ENCODE measurements around the gene NKX6-2.

The NKX6-2 gene

DNA sequence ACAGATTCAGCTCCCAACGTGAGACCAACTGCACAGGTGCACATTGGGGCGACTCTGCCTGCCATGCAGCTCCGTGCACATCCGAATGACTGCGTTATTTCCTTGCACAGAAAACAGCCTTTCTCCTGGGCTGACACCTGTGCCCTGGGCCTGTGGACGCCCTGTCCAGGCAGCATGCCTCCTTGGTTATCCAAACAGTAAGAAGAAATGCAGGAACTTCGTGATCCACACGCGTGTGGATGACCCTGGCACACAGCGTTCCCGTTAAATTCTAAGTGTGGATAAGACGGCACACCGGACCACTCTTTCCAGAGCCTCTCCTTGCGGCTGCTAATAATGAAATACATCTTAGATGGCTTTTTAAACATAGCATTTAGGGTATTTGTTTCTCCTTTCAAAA, 39.6 kb downstream of the NKX6-2 start:
- TF ChIP-seq, protein P1, sequence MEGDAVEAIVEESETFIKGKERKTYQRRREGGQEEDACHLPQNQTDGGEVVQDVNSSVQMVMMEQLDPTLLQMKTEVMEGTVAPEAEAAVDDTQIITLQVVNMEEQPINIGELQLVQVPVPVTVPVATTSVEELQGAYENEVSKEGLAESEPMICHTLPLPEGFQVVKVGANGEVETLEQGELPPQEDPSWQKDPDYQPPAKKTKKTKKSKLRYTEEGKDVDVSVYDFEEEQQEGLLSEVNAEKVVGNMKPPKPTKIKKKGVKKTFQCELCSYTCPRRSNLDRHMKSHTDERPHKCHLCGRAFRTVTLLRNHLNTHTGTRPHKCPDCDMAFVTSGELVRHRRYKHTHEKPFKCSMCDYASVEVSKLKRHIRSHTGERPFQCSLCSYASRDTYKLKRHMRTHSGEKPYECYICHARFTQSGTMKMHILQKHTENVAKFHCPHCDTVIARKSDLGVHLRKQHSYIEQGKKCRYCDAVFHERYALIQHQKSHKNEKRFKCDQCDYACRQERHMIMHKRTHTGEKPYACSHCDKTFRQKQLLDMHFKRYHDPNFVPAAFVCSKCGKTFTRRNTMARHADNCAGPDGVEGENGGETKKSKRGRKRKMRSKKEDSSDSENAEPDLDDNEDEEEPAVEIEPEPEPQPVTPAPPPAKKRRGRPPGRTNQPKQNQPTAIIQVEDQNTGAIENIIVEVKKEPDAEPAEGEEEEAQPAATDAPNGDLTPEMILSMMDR (IDR thresholded peaks at IDR 0.05; ENCODE audit: low read depth, low read length, poor library complexity, severe bottlenecking): no peak
- TF ChIP-seq EZH2phosphoT487 (IDR thresholded peaks at IDR 0.05; ENCODE audit: borderline replicate concordance, low read length): no peak
- Histone ChIP-seq H3K9me2 (replicated peaks; ENCODE audit: control insufficient read depth, low read length) (no peaks in the 10 kb centered on the region), H3K4me2 (ENCODE audit: low read length) (no peak overlapping the region), H3K4me1 (ENCODE audit: control insufficient read depth, low read length) (no peaks in the 10 kb centered on the region), H3F3A (ENCODE audit: control insufficient read depth, insufficient read depth) (no peaks in the 10 kb centered on the region), H3K4me3 (ENCODE audit: low read length) (no peak overlapping the region), H3K9me3 (ENCODE audit: control insufficient read depth, insufficient read depth, low read length) (peaks cover 37% of the 10 kb centered on the region), H4K20me1 (ENCODE audit: control insufficient read depth, insufficient read depth, low read depth, low read length) (no peaks in the 10 kb centered on the region), H3K27ac (ENCODE audit: low read depth, low read length) (no peak overlapping the region), H3K27me3 (ENCODE audit: control insufficient read depth, low read length) (no peaks in the 10 kb centered on the region), H3K79me2 (ENCODE audit: control insufficient read depth, low read length) (no peaks in the 10 kb centered on the region), H3K36me3 (ENCODE audit: control insufficient read depth, low read length) (no peaks in the 10 kb centered on the region)

DNA sequence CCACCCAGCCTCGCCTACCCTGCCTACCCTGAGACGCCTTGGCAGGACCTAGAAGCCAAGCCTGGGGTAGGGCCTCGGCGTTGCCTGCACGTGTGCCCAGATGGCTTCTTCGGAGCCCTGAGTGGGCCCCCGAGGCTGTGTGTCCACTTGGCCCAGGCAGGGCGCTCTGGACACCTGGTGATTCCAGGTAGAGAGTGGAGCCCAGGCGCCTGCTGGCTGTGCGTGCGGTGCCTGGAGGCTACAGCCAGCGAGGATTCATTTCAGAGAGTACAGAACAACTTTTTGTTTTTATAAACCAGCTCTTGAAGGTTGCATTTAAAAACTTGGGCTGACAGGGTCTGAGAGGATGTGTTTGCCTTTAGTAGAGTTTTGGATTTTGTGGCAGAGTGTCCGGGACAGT, 40.0 kb downstream of the NKX6-2 start:
- no peaks in the 10 kb centered on the region for H3F3A ChIP-seq (ENCODE audit: control insufficient read depth, insufficient read depth)
- no peak overlapping the region for H3K4me3 ChIP-seq (ENCODE audit: low read length)

DNA sequence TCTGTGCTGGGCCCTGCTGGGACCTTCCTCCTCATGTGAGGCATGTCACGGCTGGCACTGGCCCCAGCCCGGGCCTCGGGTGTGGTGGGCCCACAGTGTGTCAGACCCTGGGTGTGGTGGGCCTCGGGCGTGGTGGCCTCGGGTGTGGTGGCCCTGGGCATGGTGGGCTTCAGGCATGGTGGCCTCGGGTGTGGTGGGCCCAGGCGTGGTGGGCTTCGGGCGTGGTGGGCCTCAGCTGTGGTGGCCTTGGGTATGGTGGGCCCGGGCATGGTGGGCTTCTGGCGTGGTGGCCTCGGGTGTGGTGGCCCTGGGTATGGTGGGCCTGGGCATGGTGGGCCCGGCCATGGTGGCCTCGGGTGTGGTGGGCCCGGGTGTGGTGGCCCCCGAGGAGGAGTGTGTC, 40.4 kb downstream of the NKX6-2 start:
- H3K9me2 ChIP-seq (replicated peaks; ENCODE audit: control insufficient read depth, low read length): no peaks in the 10 kb centered on the region
- H3K27ac ChIP-seq (ENCODE audit: low read depth, low read length): no peak overlapping the region
- no peak overlapping the region for H3K4me2 ChIP-seq (ENCODE audit: low read length)
- H3K79me2 ChIP-seq (ENCODE audit: control insufficient read depth, low read length): no peaks in the 10 kb centered on the region
- H3K9me3 ChIP-seq (ENCODE audit: control insufficient read depth, insufficient read depth, low read length): peaks cover 31% of the 10 kb centered on the region
- no peaks in the 10 kb centered on the region for H4K20me1 ChIP-seq (ENCODE audit: control insufficient read depth, insufficient read depth, low read depth, low read length)
- H3K4me1 ChIP-seq (ENCODE audit: control insufficient read depth, low read length): no peaks in the 10 kb centered on the region
- no peaks in the 10 kb centered on the region for H3F3A ChIP-seq (ENCODE audit: control insufficient read depth, insufficient read depth)
- H3K36me3 ChIP-seq (ENCODE audit: control insufficient read depth, low read length): no peaks in the 10 kb centered on the region
- TF ChIP-seq, protein P1 (IDR thresholded peaks at IDR 0.05; ENCODE audit: low read depth, low read length, poor library complexity, severe bottlenecking): no peak
- no peak for TF ChIP-seq EZH2phosphoT487 (IDR thresholded peaks at IDR 0.05; ENCODE audit: borderline replicate concordance, low read length)
- H3K27me3 ChIP-seq (ENCODE audit: control insufficient read depth, low read length): no peaks in the 10 kb centered on the region
- no peak overlapping the region for H3K4me3 ChIP-seq (ENCODE audit: low read length)

More for the DNA sequence above, 40.0 kb downstream of the NKX6-2 start:
- Histone ChIP-seq H3K27ac (ENCODE audit: low read depth, low read length) (no peak overlapping the region), H3K9me3 (ENCODE audit: control insufficient read depth, insufficient read depth, low read length) (peaks cover 34% of the 10 kb centered on the region), H3K4me1 (ENCODE audit: control insufficient read depth, low read length) (no peaks in the 10 kb centered on the region), H3K79me2 (ENCODE audit: control insufficient read depth, low read length) (no peaks in the 10 kb centered on the region), H3K27me3 (ENCODE audit: control insufficient read depth, low read length) (no peaks in the 10 kb centered on the region), H4K20me1 (ENCODE audit: control insufficient read depth, insufficient read depth, low read depth, low read length) (no peaks in the 10 kb centered on the region), H3K9me2 (replicated peaks; ENCODE audit: control insufficient read depth, low read length) (no peaks in the 10 kb centered on the region), H3K4me2 (ENCODE audit: low read length) (no peak overlapping the region), H3K36me3 (ENCODE audit: control insufficient read depth, low read length) (no peaks in the 10 kb centered on the region)
- no peak for TF ChIP-seq EZH2phosphoT487 (IDR thresholded peaks at IDR 0.05; ENCODE audit: borderline replicate concordance, low read length)
- TF ChIP-seq, protein P1 (IDR thresholded peaks at IDR 0.05; ENCODE audit: low read depth, low read length, poor library complexity, severe bottlenecking): no peak

DNA sequence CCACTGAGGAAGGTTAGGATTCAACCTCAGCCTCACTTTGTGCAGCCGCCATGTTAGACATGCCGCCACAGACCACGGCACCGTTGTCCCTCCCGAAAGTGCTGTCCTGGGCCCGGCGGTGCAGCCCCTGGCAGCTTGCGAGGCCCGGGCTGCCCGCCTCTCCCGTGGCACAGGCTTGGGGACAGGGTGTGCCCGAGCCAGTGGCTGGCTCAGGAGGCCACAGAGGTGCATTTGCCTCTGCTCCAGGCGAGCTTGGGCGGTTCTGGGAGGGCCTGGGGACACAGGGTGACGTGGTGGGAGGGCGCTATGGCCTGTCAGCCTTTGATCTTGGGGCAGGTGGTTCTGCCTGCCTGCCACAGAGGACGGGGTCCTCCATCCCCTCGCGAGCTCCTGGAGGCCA, 41.1 kb downstream of the NKX6-2 start:
- Histone ChIP-seq H3K27ac (ENCODE audit: low read depth, low read length) (no peak overlapping the region), H3K4me2 (ENCODE audit: low read length) (no peak overlapping the region), H3F3A (ENCODE audit: control insufficient read depth, insufficient read depth) (no peaks in the 10 kb centered on the region), H3K27me3 (ENCODE audit: control insufficient read depth, low read length) (no peaks in the 10 kb centered on the region), H3K4me1 (ENCODE audit: control insufficient read depth, low read length) (no peaks in the 10 kb centered on the region), H4K20me1 (ENCODE audit: control insufficient read depth, insufficient read depth, low read depth, low read length) (no peaks in the 10 kb centered on the region), H3K4me3 (ENCODE audit: low read length) (no peak overlapping the region), H3K79me2 (ENCODE audit: control insufficient read depth, low read length) (no peaks in the 10 kb centered on the region), H3K9me3 (ENCODE audit: control insufficient read depth, insufficient read depth, low read length) (peaks cover 27% of the 10 kb centered on the region), H3K9me2 (replicated peaks; ENCODE audit: control insufficient read depth, low read length) (no peaks in the 10 kb centered on the region), H3K36me3 (ENCODE audit: control insufficient read depth, low read length) (no peaks in the 10 kb centered on the region)
- TF ChIP-seq EZH2phosphoT487 (IDR thresholded peaks at IDR 0.05; ENCODE audit: borderline replicate concordance, low read length): no peak
- TF ChIP-seq, protein P1 (IDR thresholded peaks at IDR 0.05; ENCODE audit: low read depth, low read length, poor library complexity, severe bottlenecking): no peak

All from DOHH2 (cell line).